Tibial nerve (tissue), 4 donors: ENCODE results near the gene GMPPA.

Experiments
- CTCF ChIP-seq, 5 experiments: fragments of 200-600 bp in 3 of 5; fragments of 450-650 bp in 2 of 5; sonication (generic) in 3 of 5; IDR thresholded peaks; one replicate each; pipeline ENCODE4 v1.5.1; 2016 to 2019; ENCODE audit warnings: antibody characterized with exemption in 5 of 5, mild to moderate bottlenecking in 3 of 5, moderate library complexity in 2 of 5
- EP300 ChIP-seq, 2 donors: sonication (generic); formaldehyde crosslinking; IDR thresholded peaks; one replicate each; pipeline ENCODE4 v1.6.1; 2017; ENCODE audit warnings: antibody characterized with exemption in 2 of 2, mild to moderate bottlenecking in 1 of 2

DNA sequence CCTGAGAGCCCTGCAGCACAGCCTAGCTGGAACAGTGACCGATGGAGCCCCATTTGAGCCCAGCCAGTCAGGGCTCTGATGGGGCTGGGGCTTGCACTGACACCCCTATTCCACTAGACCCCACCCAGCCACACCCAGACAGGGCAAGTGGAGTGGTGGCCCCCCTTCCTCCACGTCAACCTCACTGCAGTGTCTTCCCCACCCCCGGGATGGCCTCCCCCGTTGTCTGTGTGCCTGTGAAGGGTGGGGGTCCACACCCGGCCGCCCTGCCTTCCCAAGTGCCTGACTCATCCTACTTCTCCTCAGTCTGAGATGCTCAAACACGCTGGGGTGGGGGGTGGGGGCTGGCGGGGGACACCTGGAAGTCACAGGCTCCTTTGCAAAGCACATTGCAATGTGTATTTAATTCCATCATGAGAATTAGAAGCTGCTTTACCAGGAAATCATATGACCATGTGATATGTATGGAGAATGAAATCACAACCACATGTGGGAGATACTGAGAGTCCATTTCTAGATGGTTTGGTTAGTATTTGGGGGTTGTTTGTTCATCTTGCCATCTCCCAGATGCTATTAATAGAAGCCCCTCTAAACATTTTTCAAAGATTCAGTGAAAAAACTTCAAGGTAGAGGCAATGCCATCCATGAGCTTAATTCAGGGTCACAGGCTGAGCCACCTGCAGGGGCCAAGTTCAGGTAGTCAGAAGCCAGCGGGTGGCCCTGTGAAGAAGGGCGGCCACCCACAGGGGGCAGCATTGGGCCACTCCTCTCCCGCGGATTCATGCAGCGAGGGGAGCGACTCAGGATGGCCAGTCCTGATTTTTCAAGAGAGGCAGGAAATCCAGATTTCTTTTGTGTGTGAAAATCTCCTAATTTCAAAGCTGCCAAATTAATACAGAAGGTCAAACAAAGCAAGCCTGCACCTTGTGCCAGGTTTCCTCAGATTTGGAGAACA is 22.7 kb upstream of the GMPPA start:
- TF ChIP-seq EP300 (IDR thresholded peaks at IDR 0.05) (no peak), CTCF (IDR thresholded peaks at IDR 0.05) (peak; percentile 73 to 84 (median 80))
